ENCODE data around the gene HEY2. TPM values are rescaled to one million over a fixed set of nuclear protein-coding genes. Genes with fewer than 3 reads are reported as not detected.

HEY2 gene
- total and polyA plus RNA-seq, 10 of the 15 experiments (the other 5 are each of a cell fraction or from before 2014, with no cell fraction given): 0.01 to 0.32 (median 0.08) TPM; not detected in 4

- no peak for TF ChIP-seq GABPA (IDR thresholded peaks at IDR 0.05; ENCODE audit: low read depth)
- TF ChIP-seq CBFB (IDR thresholded peaks at IDR 0.05; ENCODE audit: low read depth): no peak
- TF ChIP-seq SIN3A (IDR thresholded peaks at IDR 0.05; ENCODE audit: low read depth, low read length): no peak
- TF ChIP-seq CREM (IDR thresholded peaks at IDR 0.05; ENCODE audit: low read depth): no peak
- no peak for TF ChIP-seq SMARCA5 (IDR thresholded peaks at IDR 0.05)
- no peak for TF ChIP-seq EP300 (IDR thresholded peaks at IDR 0.05; ENCODE audit: borderline replicate concordance in 1 of 2, control insufficient read depth in 1 of 2, low read depth in 2 of 2, low read length in 2 of 2)
- no peak for TF ChIP-seq JUNB (IDR thresholded peaks at IDR 0.05)
- no peak for TF ChIP-seq FOS (IDR thresholded peaks at IDR 0.05; ENCODE audit: borderline replicate concordance, extremely low read depth, insufficient read length)
- no peak for TF ChIP-seq CHD4 (IDR thresholded peaks at IDR 0.05)
- TF ChIP-seq TCF7 (IDR thresholded peaks at IDR 0.05; ENCODE audit: borderline replicate concordance): no peak
- TF ChIP-seq, protein P1, sequence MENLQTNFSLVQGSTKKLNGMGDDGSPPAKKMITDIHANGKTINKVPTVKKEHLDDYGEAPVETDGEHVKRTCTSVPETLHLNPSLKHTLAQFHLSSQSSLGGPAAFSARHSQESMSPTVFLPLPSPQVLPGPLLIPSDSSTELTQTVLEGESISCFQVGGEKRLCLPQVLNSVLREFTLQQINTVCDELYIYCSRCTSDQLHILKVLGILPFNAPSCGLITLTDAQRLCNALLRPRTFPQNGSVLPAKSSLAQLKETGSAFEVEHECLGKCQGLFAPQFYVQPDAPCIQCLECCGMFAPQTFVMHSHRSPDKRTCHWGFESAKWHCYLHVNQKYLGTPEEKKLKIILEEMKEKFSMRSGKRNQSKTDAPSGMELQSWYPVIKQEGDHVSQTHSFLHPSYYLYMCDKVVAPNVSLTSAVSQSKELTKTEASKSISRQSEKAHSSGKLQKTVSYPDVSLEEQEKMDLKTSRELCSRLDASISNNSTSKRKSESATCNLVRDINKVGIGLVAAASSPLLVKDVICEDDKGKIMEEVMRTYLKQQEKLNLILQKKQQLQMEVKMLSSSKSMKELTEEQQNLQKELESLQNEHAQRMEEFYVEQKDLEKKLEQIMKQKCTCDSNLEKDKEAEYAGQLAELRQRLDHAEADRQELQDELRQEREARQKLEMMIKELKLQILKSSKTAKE (IDR thresholded peaks at IDR 0.05; ENCODE audit: low read depth, poor library complexity, severe bottlenecking): no peak
- no peak for TF ChIP-seq SREBF1 (IDR thresholded peaks at IDR 0.05; ENCODE audit: low read length)
- no peak for TF ChIP-seq ZZZ3 (IDR thresholded peaks at IDR 0.05; ENCODE audit: control insufficient read depth, insufficient read length, low read depth)
- no peak for TF ChIP-seq BCL11A (IDR thresholded peaks at IDR 0.05; ENCODE audit: low read depth, low read length)
- no peak for TF ChIP-seq POU2F2 (IDR thresholded peaks at IDR 0.05; ENCODE audit: borderline replicate concordance, low read depth, low read length)
- TF ChIP-seq ZBTB40 (IDR thresholded peaks at IDR 0.05; ENCODE audit: borderline replicate concordance): no peak
- no peak for TF ChIP-seq RELA (IDR thresholded peaks at IDR 0.05; ENCODE audit: borderline replicate concordance, partially characterized antibody)
- no peak for TF ChIP-seq PML (IDR thresholded peaks at IDR 0.05; ENCODE audit: low read length)
- TF ChIP-seq DPF2 (IDR thresholded peaks at IDR 0.05): no peak
- TF ChIP-seq ELK1 (IDR thresholded peaks at IDR 0.05; ENCODE audit: low read depth, low read length): no peak
- TF ChIP-seq BRCA1 (IDR thresholded peaks at IDR 0.05; ENCODE audit: low read depth, low read length): no peak
These were observed 47.9 kb downstream of the HEY2 start (continued) for GRCh38 chr6:125797120-125797885.
